Fibroblast of skin of scalp (primary cell): ENCODE measurements around the gene LACRT.

Experiments used
- DNase-seq: peaks from one replicate; pipeline ENCODE4 v3.0.0-alpha.2; 2013

The LACRT gene

DNA sequence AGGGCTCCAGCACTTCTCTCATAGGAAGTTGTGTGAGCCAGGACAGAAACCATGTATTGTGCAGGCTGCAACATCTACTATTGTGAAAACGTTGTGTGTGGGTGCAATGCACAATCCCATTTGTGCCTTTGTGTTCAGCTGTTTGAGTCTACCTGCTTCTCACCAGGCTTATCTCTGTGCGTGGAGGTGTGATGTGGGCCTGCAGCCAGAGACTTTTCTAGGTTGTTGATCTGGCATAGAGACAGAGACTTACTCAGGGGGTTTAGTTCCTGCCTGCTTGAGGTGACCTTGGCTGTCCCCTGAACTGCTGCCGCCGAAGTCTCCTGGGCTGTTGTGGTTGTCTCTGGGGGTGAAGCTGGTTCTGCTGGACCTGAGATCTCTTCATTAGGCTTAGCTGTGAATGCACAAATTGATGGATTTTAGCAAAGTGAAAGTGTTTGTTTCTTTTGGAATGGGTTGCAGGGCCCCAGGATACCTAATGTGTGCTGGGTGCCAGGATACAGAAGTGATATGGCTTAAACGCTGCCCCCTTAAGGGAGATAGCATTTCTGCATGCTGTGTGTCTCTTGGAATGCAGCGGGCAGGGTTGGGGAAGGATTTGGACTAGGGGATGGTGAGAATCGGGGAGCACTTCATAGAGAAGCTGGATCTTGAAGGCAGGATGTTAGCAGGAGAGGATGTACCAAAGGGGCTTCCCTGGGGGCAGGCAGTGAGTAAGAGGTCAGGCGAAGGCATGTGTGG, 2.5 kb downstream of the LACRT start:
- no peak for DNase-seq

DNA sequence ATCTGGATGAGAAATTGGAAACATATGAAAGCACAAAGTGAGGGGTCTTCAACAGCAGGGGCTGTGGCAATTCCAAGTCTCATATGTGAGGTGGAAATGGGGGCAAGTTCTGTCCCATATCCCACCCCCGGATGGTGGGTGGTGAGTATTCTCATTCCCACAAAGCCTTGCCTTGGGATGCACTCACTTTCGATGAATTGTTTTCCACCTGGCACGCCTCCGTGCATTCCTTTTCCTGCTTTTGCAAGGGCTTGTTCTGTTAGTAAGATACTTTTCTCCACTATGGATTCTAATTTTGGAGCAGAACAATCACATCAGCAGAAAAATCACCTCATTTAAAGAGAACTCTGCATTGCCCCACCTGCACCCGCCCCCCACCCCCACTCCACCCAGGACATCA, 3.1 kb downstream of the LACRT start:
- no peak for DNase-seq

DNA sequence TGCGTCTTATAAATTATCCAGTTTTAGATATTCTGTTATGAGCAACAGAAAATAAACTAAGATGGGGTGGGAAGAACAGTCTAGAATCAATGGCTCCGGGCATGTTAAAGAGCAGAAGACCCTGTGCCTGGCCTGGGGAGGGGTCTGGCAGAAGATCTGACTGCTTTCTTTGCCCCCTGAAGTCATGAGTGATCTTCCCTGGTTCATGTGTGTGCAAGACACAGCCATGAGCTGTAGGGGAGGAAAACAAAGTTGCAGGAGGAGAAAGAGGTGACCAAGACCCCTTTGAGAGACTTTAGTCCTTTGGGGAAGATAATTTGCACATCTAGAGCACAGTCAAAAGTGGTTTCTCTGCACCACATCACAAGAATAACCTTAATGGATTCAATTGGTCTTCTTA, 4.8 kb downstream of the LACRT start:
- DNase-seq = no peak

DNA sequence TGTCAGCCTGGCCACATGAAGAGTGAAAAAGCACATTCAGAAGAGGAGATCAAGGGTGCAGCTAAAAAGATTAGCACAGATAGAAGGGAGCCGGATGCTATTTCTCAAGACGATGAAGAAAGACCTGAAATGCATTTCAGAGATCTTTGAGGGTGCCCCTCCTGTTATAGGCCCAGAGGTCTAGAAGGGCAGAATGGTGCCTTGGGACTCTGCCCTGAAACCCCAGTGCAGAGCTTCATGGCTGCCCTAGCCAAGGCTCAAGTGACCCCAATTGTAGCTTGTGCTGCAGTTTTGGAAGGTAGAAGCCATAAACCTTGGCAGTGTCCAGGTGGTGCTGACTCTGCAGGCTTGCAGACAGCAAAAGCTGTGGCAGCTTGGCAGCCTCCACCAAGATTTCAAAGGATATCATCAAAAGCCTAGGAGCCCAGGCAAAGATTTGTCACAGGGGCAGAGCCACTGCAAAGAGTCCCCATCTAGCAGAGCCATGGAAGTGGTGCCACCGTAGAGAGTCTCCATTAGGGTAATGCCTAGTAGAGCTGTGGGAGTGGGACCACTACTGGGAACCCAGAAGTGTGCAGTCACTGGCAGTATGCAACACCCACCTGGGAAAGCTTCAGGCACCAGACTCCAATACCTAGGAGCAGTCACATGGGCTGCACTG, 6.4 kb downstream of the LACRT start:
- DNase-seq = no peak

DNA sequence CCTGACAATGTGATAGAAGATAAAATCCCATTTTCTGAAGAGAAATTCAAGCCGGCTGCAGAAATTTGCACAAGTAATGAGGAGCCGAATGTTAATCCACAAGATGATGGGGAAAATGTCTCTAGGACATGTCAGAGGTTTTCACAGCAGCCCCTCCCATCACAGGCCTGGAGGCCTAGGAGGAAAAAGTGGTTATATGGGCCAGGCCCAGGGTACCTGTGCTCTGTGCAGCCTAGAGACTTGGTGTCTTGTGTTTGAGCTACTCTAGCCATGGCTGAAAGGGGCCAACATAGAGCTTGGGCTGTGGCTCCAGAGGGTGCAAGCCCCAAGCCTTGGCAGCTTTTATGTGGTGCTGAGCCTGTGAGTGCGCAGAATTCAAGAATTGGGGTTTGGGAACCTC, 7.4 kb downstream of the LACRT start:
- no peak for DNase-seq

DNA sequence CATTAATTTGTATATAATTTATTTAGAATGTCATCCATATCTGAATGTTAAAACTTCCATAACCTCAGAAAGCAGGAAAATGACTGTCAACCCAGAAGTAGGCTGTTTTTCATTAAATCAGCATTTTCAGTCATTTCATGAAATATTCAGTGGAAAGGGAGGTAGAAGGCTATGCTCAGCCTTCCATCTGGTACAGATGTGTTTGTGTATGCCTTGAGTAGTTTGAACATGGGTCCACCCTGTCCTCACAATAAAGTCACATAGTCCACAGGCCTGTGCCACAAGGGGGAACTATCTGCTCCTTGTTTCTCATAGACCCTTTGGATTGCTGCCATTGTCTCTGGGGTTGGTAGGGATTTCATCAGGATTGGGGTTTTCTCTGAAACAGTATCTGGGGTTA, 9.1 kb downstream of the LACRT start:
- no peak for DNase-seq

DNA sequence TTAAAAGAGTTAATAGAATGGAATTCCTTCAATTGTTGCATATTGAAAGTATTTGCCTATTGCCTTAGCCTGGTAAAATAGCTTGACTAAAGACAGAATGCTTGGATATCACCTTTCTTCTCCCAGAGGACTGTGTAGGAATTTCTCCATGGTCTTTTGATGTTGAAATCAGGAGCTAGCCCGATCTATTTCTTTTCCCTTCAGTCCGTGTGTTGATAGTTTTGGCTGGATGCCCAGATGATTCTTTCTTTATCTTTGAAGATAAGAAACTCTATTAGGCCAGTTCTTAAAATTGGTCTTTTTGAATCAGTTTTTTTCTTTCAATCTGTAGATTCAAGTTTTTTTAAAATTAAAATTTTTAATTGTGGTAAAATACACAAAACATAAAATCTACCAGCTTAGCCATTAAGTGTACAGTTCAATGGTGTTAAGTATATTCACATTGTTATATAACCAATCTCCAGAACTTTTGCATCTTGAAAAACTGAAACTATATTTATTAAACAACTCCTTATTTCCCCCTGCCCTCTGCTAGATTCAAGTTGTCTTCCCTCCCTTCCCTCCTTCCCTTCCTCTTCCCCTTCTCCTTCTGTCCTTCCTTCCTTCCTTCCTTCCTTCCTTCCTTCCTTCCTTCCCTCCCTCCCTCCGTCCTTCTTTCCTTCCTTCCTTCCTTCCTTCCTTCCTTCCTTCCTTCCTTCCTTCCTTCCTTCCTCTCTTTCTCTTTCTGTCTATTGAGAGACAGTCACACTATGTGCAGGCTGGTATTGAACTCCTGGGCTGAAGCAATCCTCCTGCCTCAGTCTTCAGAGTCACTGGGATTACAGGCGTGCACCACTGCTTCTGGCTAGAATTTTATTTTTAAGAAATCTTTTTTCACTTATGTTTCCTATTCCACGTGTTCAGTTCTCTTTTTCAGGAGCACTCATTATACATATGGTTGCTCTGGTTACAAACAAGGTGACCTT, 10.1 kb downstream of the LACRT start:
- DNase-seq = no peak

DNA sequence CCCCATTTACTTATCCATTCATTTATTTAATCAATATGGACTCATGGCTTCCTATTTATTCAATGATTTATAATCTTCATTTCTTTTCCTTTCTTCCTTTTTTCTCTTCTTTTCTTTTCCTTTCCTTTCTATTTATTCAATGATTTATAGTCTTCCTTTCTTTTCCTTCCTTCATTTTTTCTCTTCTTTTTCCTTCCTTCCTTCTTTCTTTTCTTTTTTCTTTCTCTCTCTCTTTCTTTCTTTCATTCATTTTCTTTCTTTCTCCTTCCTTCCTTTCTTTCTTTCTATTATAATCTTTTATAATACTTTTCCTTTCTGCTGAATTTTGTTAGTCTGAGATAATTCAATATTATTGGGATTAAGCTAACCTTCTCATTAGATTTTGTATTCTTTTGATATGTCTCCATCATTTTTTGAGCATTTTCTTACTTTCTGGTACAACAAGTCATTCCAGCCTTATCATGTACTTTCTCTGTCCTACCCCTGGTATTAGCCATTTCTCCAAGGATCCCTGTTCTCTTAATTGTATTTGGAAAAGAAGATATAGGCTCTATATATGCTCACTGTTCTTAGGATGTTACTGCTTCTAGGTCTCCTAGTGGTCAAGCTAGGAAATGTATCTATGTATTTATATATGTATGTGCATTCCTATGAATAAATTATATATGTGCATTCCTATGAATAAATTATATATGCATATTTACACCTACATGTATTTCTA, 12.1 kb downstream of the LACRT start:
- peak; percentile 13 for DNase-seq

DNA sequence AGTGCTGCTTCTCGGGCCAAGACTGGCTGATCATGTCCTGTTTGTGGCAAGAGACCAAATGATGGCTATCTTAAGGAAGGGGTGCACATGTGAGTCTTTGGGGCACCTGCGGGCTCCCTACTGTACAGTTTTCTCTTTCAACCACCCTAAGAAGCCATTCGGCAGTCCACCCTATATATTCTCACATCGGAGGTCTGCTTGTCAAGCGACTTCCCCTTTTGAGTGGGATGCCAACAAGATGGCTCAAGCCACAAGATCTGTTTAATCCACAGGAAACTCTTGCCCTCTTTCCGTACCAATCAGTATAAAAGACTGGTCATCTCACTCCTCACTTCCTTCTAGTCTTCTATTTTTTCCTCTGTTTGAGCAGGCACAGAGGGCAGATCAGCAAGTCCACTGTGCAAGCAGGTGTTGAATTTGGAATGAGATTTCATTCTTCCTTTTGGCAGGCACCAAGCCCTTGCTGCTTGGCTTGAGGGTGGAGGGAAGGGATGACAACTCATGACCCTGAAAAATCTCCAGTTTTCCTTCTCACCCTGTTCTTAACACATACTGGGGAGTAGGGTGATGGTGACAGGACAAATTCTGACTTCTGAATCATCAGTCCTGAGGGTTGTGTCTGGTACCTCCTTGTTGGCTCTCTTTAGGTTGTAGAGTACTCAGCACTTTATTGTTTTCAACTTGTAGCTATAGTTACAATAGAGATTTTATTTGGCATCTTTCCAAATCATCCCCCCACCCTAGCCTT, 17.6 kb downstream of the LACRT start:
- DNase-seq = no peak

DNA sequence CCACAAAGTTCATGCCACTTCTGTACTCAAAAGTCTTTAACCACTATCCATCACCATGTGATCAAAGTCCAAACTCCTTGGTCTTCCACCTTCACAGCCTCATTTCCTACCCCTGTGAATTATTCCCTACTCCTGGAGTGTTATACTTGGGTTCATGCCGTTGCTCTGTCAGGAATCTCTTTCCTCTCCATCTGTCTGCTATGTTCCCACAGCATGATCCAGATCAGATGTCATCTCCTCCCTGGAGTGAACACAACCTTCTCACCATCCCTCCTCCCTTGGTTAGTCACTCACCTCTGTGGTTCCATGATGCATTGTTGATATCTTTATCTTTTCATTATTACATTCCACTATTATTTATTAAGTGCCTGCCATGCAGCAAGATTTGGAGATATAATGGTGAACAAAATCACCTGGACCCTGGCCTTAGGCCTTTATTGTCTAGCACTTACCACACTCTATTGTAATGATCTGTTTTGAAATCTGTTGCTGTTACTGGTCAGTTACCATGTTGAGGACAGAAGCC, 22.4 kb downstream of the LACRT start:
- no peak for DNase-seq

DNA sequence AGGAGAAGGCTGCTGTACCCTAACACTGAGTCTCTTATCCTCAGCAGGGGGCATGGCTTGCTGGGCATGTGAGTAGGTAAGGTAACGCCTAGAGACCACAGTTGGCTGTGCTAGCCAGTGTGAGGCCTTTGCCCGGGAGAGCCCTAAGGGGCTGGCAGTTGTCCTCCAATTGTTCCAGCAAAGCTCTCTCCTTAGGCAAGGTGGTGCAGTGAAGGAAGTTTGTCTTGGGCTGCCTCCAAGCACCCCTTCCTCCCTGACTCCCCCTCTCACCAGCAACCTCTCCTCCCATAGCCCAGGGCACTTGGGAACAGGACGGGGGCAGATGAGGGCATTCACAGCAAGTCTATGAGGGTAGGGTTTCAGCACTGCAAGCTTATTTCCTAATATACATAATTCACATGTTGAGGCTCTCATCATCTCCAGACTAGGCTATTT, 23.0 kb downstream of the LACRT start:
- DNase-seq = no peak

DNA sequence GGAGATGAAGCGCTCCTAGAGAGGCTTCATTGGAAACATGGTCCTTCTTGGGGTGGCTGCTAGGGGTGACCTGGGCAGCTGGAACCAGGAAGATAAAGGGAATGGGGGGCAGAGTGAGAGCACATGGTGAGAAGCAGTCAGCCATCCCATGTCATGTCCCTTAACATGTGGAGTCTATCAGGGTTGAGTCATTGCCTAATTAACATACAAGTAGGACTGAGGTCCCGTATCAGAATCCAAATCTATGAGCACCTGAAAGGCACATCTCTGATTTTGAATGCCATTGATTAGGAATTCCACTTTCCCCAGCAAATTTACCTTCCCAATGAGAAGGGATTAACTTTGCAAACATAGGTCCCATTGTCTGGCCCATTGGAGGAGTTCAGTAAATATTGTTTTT, 25.9 kb downstream of the LACRT start:
- DNase-seq = no peak

DNA sequence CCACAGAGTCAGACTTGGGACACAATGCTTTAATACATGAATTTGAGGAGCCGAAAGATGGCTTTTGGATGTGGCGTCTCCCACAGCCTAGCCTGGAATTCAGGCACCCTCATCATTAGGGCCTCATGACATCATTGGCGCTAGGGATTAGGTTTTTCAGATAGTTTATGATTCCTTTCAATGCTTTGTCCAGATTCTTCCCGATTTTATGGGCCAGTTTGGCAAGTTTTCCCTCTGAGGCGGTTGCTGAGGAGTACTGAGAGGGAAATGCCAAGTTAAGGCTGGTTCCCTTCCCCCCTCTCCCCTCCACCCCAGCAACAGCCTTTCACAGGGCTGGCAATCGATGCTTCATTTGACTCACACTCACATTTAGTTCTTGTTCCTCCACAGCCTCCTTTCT, 26.5 kb downstream of the LACRT start:
- no peak for DNase-seq

DNA sequence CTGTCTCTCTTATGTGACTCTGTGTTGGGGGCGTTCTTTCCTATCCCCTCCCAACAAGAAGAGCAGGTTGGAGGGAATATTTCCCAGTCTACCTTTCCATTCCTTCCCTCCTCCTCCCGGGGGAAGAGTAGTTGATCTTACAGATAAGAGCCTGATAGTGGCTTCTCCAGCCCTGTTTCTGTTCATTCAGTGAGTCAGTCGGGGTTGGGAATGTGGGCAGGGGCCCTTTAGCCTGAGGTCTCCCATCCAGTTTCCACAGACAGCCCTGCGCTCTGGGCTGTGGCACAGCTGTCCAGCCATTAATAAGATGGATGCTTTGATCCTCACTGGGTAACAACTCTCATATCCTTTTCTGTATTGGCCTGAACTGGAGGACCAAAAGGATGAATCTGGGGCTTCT, 28.1 kb downstream of the LACRT start:
- DNase-seq = no peak

DNA sequence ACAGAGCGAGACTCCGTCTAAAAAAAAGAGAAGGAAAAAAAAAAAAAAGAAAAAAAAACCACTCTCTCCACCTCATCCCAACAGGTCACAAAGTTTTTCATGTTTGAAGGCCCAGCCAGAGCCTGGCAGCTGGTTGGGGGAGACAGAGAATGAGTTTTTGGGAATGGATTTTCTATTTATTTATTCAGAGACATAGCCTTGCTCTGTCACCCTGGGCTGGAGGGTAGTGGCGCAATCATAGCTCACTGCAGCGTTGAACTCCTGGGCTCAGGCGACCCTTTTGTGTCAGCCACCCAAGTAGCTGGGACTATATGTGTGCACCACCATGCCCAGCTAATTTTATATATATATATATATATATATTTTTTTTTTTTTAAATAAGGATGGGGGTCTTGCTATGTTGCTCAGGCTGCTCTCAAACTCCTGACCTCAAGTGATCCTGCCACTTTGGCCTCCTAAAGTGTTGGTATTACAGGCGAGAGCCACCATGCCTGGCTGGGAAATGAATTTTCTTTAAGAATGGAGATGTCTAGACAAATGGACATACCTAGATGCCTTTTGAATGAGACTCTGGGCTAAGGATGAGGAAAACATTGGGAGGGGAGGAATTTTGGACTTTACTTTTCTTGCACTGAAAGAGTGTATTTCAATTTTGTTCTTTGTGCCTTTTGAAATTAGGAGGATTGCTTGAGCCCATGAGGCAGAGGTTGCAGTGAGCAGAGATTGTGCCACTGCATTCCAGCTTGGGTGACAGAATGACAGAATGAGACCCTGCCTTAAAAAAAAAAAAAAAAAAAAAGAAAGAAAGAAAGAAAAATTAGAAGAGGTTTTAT, 29.3 kb downstream of the LACRT start:
- DNase-seq = no peak

DNA sequence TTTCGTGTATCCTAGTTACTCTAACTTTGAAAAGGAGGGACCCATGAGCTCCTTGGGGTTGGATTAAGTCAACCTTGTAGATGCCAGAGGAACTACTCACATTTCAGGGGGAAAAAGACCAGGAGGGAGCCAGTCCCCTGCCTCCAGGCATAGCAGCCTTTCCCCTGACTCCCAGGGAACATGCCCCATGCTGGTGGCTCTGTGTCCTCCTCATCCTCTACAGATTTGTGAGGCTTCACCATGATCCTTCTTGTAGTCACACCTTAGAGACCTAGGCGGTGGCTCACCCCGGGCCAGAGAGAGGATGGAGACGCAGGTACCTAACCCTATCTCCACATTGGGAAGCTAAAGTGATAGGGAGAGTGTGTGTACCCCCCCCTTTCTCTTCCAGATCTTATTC, 30.3 kb downstream of the LACRT start:
- DNase-seq = no peak

DNA sequence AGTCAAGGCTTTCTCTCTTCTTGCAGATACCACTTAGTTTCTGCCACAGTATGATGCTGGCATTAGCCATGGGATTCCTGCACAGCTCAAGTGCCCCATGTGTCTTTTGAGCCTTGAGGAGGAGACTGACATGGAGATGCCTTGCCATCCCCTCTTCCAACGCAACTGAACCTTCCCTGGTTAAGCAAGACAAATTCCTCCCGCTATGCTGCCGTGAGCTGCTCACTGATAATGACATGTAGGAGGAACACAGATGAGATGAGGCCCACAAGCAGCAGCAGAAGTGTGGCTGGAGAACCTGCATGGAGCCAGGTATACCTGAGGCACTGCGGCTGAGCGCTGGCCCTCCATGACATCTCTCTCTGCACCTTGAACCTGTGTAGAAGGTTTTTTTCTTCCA, 30.8 kb downstream of the LACRT start:
- DNase-seq = no peak

DNA sequence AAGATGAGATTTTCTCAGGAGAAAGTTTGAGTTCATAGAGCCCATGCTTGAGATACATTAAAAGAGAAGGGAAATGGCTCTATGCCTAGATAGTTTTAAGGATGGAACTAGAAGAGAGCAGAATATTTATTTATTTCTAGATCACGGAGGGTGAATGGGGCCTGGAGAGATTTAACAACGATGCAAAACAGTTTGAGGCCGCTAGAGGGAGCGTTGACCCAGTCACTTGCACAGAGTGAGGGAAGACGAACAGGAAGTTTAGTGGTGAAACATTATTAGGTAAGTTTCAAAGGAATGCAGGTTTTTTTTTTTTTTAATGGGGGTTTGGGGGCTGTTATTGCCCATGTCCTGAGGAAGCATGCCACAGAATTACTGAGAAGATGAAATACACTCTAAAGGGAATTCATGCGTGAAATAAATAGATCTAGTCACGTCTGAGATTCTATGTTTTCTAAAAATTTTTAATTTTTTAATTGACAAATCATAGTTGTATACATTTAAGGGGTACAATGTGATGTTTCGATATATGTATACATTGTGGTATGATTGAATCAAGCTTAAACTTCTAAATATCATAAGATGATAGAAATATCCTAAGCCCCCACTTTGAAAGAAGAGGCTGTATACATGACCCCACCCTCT, 31.4 kb downstream of the LACRT start:
- DNase-seq = peak; percentile 69

DNA sequence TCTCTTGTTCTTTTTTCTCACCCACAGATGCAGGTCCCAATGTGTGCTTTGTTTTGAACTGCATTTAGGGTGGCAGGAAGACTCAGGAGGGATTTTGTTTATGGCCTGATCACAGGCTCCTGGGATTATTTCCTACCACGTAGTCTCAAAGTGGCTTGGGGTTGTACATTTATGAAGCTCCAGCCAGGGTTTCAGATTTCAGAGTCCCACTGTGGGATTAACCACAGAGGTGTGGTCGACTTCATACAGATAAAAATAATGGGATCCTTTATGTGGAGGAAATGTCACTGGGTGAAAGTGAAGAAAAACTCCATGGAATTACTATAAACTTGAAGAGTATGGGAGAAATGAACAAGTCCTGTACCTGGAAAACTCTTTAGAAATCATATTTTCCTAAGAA, 32.0 kb downstream of the LACRT start:
- no peak for DNase-seq

DNA sequence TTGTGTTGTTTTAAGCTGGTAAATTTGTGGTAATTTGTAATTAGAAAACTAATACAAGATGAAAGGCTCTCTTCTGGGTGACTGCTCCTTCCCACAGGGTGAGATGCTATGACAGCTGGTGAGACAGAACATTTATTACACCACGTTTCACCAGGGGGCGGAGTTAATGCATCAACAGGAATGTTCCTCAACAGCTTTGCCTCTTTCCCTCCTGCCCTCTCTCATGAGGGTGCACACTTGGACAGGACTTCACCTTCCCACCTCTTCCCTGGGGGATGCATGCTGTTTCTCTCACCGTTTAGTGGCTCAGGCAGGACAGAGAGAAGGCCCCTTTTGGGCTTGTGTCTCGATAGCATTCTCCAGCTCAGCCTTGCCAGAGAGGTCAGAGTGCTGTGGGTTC, 32.9 kb downstream of the LACRT start:
- peak; percentile 31 for DNase-seq
